Parathyroid adenoma (tissue), 2 donors: ENCODE data around the gene TLCD2.
"Not testable (repeated sequence)": the region's sequence is repeated elsewhere in the genome, so short reads cannot be mapped to it uniquely, and the experiment has no call there.

Experiments used
- H2AFZ ChIP-seq: fragments of 300-600 bp; sonication (generic); one replicate; pipeline ENCODE4 v1.7.0; 2017; ENCODE audit warnings: antibody characterized with exemption, mild to moderate bottlenecking
- H3K27ac ChIP-seq: fragments of 300-600 bp; sonication (generic); one replicate; pipeline ENCODE4 v1.7.0; 2017
- H3K27me3 ChIP-seq: fragments of 300-600 bp; sonication (generic); one replicate; pipeline ENCODE4 v1.7.0; 2017; ENCODE audit warnings: low read length; ENCODE audit not compliant: control insufficient read depth, insufficient read depth
- H3K36me3 ChIP-seq: fragments of 300-600 bp; sonication (generic); one replicate; pipeline ENCODE4 v1.7.0; 2017; ENCODE audit warnings: low read length; ENCODE audit not compliant: control insufficient read depth, insufficient read depth
- H3K4me1 ChIP-seq: fragments of 300-600 bp; sonication (generic); one replicate; pipeline ENCODE4 v1.7.0; 2017; ENCODE audit warnings: control low read depth
- H3K4me2 ChIP-seq: fragments of 300-600 bp; sonication (generic); one replicate; pipeline ENCODE4 v1.7.0; 2017; ENCODE audit warnings: low read length
- H3K4me3 ChIP-seq: fragments of 300-600 bp; sonication (generic); one replicate; pipeline ENCODE4 v1.7.0; 2017; ENCODE audit warnings: low read depth, low read length
- H3K79me2 ChIP-seq: fragments of 300-600 bp; sonication (generic); one replicate; pipeline ENCODE4 v1.7.0; 2017; ENCODE audit warnings: control low read depth
- H3K9ac ChIP-seq: fragments of 300-600 bp; sonication (generic); one replicate; pipeline ENCODE4 v1.7.0; 2017; ENCODE audit warnings: mild to moderate bottlenecking
- H3K9me3 ChIP-seq: fragments of 300-600 bp; sonication (generic); one replicate; pipeline ENCODE4 v1.7.0; 2017; ENCODE audit warnings: low read length; ENCODE audit not compliant: control insufficient read depth
- CTCF ChIP-seq: fragments of 300-600 bp; sonication (generic); IDR thresholded peaks from one replicate; pipeline ENCODE4 v1.7.0; 2017; ENCODE audit warnings: antibody characterized with exemption, mild to moderate bottlenecking
- donor health status: primary hyperparathyroidism.

TLCD2 gene

DNA sequence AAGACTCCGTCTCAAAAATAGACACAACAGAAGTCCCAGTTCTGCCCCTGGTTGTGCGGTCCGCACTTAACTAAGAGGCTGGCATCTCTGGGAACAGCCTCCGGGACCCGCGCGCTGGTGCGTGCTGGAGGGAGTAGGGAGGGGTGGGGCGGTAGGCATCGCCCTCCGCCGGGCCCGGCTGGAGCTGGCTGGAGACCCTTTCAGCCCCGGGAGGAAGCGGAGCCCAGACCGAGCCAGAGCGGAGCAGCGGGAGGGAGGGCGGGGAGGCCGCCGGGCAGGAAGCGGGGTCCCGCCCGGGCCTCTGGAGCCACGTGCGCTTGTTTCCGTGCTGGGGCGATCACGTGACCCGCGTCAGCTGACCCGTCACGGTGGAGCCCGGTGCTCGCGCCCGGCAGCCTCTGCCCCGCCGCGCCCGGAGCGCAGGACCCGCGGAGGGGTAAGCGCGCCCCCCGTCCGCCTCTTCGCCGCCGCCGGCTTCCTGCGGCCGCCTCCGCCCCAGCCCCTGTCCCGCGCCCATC, 14.2 kb upstream of the TLCD2 start, which contains the start of gene WDR81:
WDR81 (plus strand) TSS at position 354 of the 518 bp plus-strand sequence. CDS start 256 bp downstream, outside the sequence.
- H2AFZ ChIP-seq: peak within 1 kb of the TSS; percentile 79
- peak within 1 kb of the TSS; percentile 98 for H3K4me2 ChIP-seq
- H3K4me1 ChIP-seq: peaks cover 2% of the 10 kb centered on the region
- no peaks in the 10 kb centered on the region for H3K9me3 ChIP-seq
- no peaks in the 10 kb centered on the region for H3K36me3 ChIP-seq
- peak within 1 kb of the TSS; percentile 41 for H3K27ac ChIP-seq
- H3K4me3 ChIP-seq: peak within 1 kb of the TSS; percentile 61
- H3K79me2 ChIP-seq: no peaks in the 10 kb centered on the region
- no peak for TF ChIP-seq CTCF
- H3K27me3 ChIP-seq: no peaks in the 10 kb centered on the region
- no peak within 1 kb of the TSS for H3K9ac ChIP-seq

DNA sequence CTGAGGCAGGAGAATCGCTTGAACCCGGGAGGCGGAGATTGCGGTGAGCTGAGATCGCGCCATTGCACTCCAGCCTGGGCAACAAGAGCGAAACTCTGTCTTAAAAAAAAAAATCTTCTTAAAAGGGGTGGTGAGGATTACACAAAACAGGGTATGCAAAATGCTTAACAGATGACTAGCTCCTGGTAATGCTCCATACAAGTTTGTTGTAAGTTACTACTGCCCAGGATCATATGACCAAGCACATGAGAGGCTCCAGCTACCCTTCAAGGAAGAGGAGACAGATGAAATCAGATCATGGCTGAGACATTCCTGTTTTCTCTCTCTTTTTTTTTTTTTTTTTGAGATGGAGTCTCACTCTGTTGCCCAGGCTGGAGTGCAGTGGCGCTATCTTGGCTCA, 11.8 kb upstream of the TLCD2 start:
- H3K36me3 ChIP-seq, H3K27ac ChIP-seq, H3K9me3 ChIP-seq, H3K4me3 ChIP-seq, H3K4me2 ChIP-seq, H3K9ac ChIP-seq, H3K79me2 ChIP-seq, H2AFZ ChIP-seq, H3K27me3 ChIP-seq: not testable (repeated sequence)
- H3K4me1 ChIP-seq: peaks cover 13% of the 10 kb centered on the region

DNA sequence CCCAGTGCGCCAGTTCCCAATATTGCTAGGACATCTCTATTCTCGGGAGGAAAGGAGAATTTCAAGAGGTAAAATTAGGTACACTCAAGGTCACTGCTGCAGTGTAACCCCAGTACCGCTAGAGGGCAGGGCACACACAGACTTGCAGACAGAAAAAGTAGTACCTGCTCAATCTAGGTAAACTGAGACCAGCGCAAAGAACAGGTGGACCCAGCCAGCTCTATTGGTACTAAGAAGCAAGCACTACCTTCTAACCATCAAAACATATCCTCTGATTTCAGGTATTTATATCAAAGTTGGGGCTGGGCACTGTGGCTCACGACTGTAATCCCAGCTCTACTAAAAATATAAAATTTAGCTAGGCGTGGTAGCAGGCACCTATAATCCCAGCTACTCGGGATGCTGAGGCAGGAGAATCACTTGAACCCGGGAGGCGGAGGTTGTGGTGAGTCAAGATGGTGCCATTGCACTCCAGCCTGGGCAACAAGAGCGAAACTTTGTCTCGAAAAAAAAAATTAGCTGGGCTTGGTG, 10.7 kb upstream of the TLCD2 start:
- H3K27me3 ChIP-seq: no peaks in the 10 kb centered on the region
- no peak overlapping the region for H3K27ac ChIP-seq
- peak overlapping the region; percentile 27 for H3K4me3 ChIP-seq
- H3K79me2 ChIP-seq: no peaks in the 10 kb centered on the region
- H3K4me1 ChIP-seq: peaks cover 13% of the 10 kb centered on the region
- peak; percentile 98 for TF ChIP-seq CTCF
- H3K36me3 ChIP-seq: no peaks in the 10 kb centered on the region
- peak overlapping the region; percentile 39 for H3K4me2 ChIP-seq
- H2AFZ ChIP-seq: peak overlapping the region; percentile 51
- no peaks in the 10 kb centered on the region for H3K9me3 ChIP-seq
- H3K9ac ChIP-seq: no peak overlapping the region

DNA sequence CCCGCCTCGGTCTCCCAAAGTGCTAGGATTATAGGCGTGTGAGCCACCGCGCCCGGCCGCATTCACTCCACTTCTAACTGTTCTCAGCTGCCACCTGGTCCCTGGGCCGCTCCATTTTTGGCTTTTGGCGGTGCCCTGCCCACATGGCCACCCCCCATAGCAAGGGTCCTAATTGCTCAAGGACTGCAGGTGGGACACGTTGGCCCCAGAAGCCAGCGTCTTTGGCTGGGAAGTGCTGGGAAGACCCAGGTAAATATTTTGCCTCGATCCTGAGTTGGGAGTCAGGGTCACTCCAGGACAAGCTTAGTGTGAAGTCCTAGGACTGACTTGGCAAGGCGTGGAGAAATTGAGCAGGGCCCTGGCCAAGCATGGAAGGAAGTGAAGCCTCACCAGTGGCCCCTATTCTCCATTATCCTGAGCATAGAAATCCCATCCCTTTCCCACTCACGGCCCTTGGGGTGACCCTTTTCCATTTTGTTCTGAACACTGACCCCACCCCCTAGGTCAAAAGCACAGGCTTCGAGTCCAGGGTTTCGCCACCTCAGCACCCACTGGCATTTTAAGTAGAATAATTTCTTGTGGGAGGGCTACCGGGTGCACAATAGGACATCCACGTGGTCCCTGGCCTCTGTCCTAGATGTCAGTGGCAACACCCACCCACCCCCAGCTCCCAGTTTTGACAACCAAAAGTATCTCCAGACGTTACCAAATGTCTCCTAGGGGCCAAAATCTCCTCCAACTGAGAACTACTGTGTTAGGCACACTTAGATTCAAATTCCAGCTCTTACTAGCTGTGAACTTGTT, 8.4 kb upstream of the TLCD2 start:
- no peak overlapping the region for H3K9ac ChIP-seq
- H3K79me2 ChIP-seq: peaks cover 2% of the 10 kb centered on the region
- H3K27me3 ChIP-seq: no peaks in the 10 kb centered on the region
- H3K4me3 ChIP-seq: peak overlapping the region; percentile 98
- peak overlapping the region; percentile 99 for H3K27ac ChIP-seq
- H2AFZ ChIP-seq: peak overlapping the region; percentile 39
- TF ChIP-seq CTCF: no peak
- no peaks in the 10 kb centered on the region for H3K9me3 ChIP-seq
- H3K4me1 ChIP-seq: peaks cover 27% of the 10 kb centered on the region
- H3K36me3 ChIP-seq: no peaks in the 10 kb centered on the region
- H3K4me2 ChIP-seq: peak overlapping the region; percentile 37

DNA sequence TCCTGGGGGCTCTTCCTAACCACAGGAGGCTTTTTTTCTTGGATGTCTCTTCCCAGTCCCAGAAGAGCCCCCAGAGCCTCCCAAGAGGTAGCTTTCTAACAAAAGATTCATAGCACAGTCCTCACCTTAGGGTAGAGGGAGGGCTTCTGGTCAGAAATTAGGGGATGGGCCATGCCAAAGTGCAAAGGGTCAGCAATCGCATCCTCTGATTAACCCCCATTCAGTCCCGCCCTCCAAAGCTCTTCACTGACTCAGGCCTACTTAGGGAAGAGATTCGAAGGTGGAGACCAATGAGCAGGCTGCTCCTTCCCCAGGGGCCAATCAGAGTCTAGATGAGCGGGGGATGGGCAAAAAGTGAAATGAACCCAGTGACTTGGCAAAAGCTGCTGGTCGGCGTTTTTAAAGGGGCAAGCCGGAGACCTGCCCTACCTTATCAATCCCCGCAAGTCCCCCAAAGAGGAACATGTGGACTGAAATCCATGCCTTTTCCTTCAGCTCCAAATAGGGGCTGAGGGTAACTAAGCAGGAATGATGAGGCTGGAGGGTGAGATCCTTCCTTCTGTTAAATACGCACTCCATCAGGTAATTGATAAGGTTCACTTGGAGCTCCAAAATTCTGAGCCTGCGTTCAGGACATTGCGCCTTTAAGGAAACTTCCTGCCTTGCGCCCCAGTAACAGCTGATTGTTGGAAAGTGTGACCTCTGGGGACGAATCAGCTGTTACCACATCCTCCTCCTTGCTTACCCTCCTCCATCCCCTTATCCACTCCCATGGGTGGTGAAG, 6.9 kb upstream of the TLCD2 start:
- Histone ChIP-seq H3K9me3 (no peaks in the 10 kb centered on the region), H3K4me1 (peaks cover 28% of the 10 kb centered on the region), H3K4me3 (peak overlapping the region; percentile 98), H2AFZ (peak overlapping the region; percentile 74), H3K27ac (peak overlapping the region; percentile 99), H3K27me3 (no peaks in the 10 kb centered on the region), H3K4me2 (peak overlapping the region; percentile 99), H3K79me2 (peaks cover 8% of the 10 kb centered on the region), H3K9ac (peak overlapping the region; percentile 61), H3K36me3 (no peaks in the 10 kb centered on the region)
- TF ChIP-seq CTCF: no peak
